ENCODE data around the gene ADK.
"Not testable (repeated sequence)": the region's sequence is repeated elsewhere in the genome, so short reads cannot be mapped to it uniquely, and the experiment has no call there.

The ADK gene

DNA sequence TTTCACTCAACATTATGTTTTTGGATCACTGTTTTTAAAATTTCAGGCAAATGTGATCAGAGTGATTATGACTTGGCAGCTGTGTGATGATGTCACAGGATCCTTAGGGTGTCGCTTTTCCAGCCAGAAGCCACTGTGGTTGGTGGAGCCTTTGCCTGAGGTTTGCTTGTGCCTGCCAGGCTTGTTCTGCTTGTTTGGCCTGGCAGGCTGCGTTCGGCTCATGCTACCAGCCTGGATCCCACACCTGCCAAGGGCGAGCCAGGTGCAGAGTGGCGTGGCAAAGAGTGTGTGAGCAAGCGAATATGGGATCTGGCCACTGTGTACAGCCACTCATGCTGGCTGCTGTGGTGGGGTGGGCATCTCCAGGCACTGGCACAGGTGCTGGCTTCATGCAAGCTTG, 55.7 kb downstream of the ADK start:
- no peak for DNase-seq
- no peak overlapping the region for H3K27ac Mint-ChIP-seq
- no peak overlapping the region for H3K4me3 Mint-ChIP-seq
- H3K36me3 Mint-ChIP-seq (ENCODE audit: low read depth): peaks cover 22% of the 10 kb centered on the region
- TF ChIP-seq, protein P1, sequence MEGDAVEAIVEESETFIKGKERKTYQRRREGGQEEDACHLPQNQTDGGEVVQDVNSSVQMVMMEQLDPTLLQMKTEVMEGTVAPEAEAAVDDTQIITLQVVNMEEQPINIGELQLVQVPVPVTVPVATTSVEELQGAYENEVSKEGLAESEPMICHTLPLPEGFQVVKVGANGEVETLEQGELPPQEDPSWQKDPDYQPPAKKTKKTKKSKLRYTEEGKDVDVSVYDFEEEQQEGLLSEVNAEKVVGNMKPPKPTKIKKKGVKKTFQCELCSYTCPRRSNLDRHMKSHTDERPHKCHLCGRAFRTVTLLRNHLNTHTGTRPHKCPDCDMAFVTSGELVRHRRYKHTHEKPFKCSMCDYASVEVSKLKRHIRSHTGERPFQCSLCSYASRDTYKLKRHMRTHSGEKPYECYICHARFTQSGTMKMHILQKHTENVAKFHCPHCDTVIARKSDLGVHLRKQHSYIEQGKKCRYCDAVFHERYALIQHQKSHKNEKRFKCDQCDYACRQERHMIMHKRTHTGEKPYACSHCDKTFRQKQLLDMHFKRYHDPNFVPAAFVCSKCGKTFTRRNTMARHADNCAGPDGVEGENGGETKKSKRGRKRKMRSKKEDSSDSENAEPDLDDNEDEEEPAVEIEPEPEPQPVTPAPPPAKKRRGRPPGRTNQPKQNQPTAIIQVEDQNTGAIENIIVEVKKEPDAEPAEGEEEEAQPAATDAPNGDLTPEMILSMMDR (IDR thresholded peaks at IDR 0.05): no peak
- H3K27me3 Mint-ChIP-seq (ENCODE audit: low read depth, poor library complexity): no peaks in the 10 kb centered on the region
- H3K9me3 Mint-ChIP-seq: no peaks in the 10 kb centered on the region
- H3K4me1 Mint-ChIP-seq: peaks cover 13% of the 10 kb centered on the region

DNA sequence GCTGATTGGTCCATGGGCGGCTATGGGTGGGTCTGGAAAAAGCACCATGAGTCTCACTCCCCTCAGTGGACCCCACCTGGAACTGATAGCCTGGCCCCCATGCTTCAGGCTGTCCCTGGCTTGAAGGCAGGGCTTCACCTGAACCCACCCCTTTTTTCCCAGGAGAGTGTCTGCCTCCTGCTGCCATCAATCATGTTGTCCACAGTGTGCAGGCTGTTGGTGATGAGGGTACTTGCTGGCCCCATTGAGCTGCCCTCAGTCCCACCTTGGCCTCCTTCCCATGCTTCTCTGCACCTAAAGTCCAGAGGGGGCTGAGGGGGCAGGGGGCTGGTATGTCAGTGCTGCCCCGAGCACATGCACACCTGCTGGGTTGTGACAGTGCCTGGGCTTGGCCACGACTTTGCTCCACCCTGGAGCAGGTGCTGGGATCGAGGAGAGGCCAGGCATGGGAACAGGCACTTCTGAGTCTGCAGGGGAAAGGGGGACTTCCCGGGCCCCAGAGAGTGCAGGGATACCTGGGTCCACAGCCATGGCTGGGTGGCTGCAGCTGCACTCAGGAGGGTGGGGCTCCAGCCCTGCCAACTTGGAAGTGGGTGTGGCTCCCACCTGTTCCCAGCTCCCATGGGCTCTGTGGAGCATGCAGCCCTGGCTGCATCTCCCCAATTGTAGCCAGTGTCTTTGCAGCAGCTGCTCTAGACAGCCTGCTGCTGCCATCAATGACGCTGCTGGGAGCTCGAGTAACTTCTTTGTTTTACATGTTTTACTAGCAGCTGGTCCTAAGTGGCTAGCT, 56.9 kb downstream of the ADK start:
- Mint-ChIP-seq H3K36me3 (ENCODE audit: low read depth) (peaks cover 27% of the 10 kb centered on the region), H3K27me3 (ENCODE audit: low read depth, poor library complexity) (no peaks in the 10 kb centered on the region), H3K9me3 (peaks cover 5% of the 10 kb centered on the region), H3K4me1 (peaks cover 13% of the 10 kb centered on the region), H3K27ac (no peak overlapping the region), H3K4me3 (no peak overlapping the region)
- no peak for DNase-seq
- TF ChIP-seq, protein P1 (IDR thresholded peaks at IDR 0.05): no peak

DNA sequence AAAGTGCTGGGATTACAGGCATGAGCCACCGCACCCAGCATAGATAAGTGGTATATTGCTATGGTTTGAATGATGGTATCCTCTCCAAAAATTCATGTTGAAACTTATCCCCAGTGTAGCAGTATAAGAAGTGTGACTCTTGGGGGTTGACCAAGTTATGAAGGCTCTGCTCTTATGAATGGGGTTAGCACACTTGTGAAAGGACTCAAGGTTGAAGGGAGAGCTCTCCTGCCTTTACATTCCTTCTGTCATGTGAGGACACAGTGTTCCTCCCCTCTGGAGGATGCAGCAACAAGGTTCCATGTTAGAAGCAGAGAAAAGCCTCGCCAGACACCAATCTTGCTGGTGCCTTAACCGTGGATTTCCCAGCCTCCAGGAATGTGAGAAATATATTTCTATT, 58.0 kb downstream of the ADK start:
- no peaks in the 10 kb centered on the region for H3K27me3 Mint-ChIP-seq (ENCODE audit: low read depth, poor library complexity)
- H3K4me1 Mint-ChIP-seq: peaks cover 13% of the 10 kb centered on the region
- no peak overlapping the region for H3K4me3 Mint-ChIP-seq
- H3K9me3 Mint-ChIP-seq: peaks cover 5% of the 10 kb centered on the region
- no peak for DNase-seq
- TF ChIP-seq, protein P1 (IDR thresholded peaks at IDR 0.05): no peak
- peaks cover 31% of the 10 kb centered on the region for H3K36me3 Mint-ChIP-seq (ENCODE audit: low read depth)
- H3K27ac Mint-ChIP-seq: no peak overlapping the region

DNA sequence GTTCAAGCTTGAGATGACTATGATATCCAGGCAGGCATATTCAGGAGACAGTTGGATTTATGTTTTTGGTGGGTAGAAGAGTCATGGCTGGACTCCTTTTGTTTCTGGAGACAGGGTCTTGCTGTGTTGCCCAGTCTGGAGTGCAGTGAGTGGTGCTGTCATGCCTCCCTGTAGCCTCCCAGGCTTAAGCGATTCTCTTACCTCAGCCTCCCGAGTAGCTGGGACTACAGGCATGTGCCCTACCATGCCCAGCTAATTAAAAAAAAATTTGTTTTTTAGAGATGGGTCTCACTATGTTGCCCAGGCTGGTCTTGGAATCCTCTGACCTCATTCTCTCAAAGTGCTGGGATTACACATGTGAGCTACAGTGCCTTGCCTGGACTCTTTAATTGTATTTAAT, 62.0 kb downstream of the ADK start:
- no peak overlapping the region for H3K4me3 Mint-ChIP-seq
- TF ChIP-seq, protein P1 (IDR thresholded peaks at IDR 0.05): no peak
- H3K36me3 Mint-ChIP-seq (ENCODE audit: low read depth): peaks cover 43% of the 10 kb centered on the region
- peaks cover 32% of the 10 kb centered on the region for H3K9me3 Mint-ChIP-seq
- no peak overlapping the region for H3K27ac Mint-ChIP-seq
- no peak for DNase-seq
- H3K4me1 Mint-ChIP-seq: no peaks in the 10 kb centered on the region
- H3K27me3 Mint-ChIP-seq (ENCODE audit: low read depth, poor library complexity): no peaks in the 10 kb centered on the region

DNA sequence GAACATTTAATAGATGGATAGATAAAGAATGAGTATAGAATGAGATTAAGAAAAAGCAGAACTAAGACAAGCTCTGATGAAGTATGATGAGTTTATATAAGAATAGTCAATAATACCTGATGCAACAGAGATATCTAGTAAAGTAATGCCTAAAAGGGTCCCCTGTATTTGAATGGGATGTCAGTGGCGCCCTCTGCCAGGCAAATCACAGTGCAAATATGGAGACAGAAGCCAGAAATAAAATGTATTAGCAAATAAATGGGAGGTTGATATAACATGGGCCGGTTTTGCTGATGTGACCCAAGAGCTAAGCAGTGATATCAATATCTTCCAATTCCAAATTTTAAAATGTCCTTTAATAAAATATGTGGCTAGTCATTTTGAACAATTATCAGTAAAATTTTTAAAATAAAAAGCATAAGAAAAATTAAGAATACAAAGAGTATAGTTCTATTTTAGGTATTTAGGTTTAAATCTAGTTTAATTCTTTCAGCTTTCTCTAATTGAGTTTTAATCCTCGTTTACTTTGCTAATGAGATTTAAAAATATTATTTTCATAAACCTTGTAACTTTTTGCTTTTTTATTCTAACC, 62.6 kb downstream of the ADK start:
- Mint-ChIP-seq H3K36me3 (ENCODE audit: low read depth) (peaks cover 49% of the 10 kb centered on the region), H3K4me3 (no peak overlapping the region), H3K27ac (no peak overlapping the region), H3K27me3 (ENCODE audit: low read depth, poor library complexity) (no peaks in the 10 kb centered on the region), H3K9me3 (peaks cover 38% of the 10 kb centered on the region), H3K4me1 (no peaks in the 10 kb centered on the region)
- DNase-seq: no peak
- TF ChIP-seq, protein P1 (IDR thresholded peaks at IDR 0.05): no peak

DNA sequence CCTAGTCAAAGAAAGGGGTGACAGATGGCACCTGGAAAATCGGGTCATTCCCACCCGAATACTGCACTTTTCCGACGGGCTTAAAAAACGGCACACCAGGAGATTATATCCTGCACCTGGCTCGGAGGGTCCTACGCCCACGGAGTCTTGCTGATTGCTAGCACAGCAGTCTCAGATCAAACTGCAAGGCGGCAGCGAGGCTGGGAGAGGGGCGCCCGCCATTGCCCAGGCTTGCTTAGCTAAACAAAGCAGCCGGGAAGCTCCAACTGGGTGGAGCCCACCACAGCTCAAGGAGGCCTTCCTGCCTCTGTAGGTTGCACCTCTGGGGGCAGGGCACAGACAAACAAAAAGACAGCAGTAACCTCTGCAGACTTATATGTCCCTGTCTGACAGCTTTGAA, 66.1 kb downstream of the ADK start:
- not testable (repeated sequence) for H3K27ac Mint-ChIP-seq; H3K4me1 Mint-ChIP-seq; DNase-seq; H3K27me3 Mint-ChIP-seq (ENCODE audit: low read depth, poor library complexity); H3K4me3 Mint-ChIP-seq
- Mint-ChIP-seq H3K36me3 (ENCODE audit: low read depth) (peaks cover 38% of the 10 kb centered on the region), H3K9me3 (peaks cover 42% of the 10 kb centered on the region)

DNA sequence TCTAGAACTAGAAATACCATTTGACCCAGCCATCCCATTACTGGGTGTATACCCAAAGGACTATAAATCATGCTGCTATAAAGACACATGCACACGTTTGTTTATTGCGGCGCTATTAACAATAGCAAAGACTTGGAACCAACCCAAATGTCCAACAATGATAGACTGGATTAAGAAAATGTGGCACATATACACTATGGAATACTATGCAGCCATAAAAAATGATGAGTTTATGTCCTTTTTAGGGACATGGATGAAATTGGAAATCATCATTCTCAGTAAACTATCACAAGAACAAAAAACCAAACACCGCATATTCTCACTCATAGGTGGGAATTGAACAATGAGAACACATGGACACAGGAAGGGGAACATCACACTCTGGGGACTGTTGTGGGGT, 71.4 kb downstream of the ADK start:
- not testable (repeated sequence) for H3K27ac Mint-ChIP-seq; H3K4me3 Mint-ChIP-seq; DNase-seq; H3K27me3 Mint-ChIP-seq (ENCODE audit: low read depth, poor library complexity); H3K4me1 Mint-ChIP-seq
- Mint-ChIP-seq H3K36me3 (ENCODE audit: low read depth) (peaks cover 12% of the 10 kb centered on the region), H3K9me3 (peaks cover 16% of the 10 kb centered on the region)

All from nephron progenitor cell (in vitro differentiated cells).